ENCODE results near the gene HPS5. TPM values are rescaled to one million over a fixed set of nuclear protein-coding genes. Genes with fewer than 3 reads are reported as not detected.
"Not testable (repeated sequence)": the region's sequence is repeated elsewhere in the genome, so short reads cannot be mapped to it uniquely, and the experiment has no call there.

Gene HPS5
- total RNA-seq, 1 donor from 2014 or later: 64.7 TPM

GRCh38 chr11:18247191-18247581 is 74.8 kb downstream of the HPS5 start:
- H3K4me1 ChIP-seq (ENCODE audit: control insufficient read depth in 3 of 3, insufficient read depth in 3 of 3, low read length in 3 of 3); H3K27me3 ChIP-seq (ENCODE audit: control insufficient read depth in 3 of 3, insufficient read depth in 3 of 3, low read length in 3 of 3); H3K27ac ChIP-seq (ENCODE audit: low read depth, low read length); H3K4me3 ChIP-seq (ENCODE audit: low read length in 3 of 3); H3K36me3 ChIP-seq (ENCODE audit: control insufficient read depth in 3 of 3, insufficient read depth in 3 of 3, low read length in 3 of 3); H3K9me3 ChIP-seq (ENCODE audit: control insufficient read depth in 3 of 3, low read length in 3 of 3); H3K9ac ChIP-seq (ENCODE audit: low read depth in 1 of 3, low read length in 3 of 3): not testable (repeated sequence)

- H3K9ac ChIP-seq (ENCODE audit: low read depth in 1 of 3, low read length in 3 of 3); H3K36me3 ChIP-seq (ENCODE audit: control insufficient read depth in 3 of 3, insufficient read depth in 3 of 3, low read length in 3 of 3); H3K4me3 ChIP-seq (ENCODE audit: low read length in 3 of 3); H3K27me3 ChIP-seq (ENCODE audit: control insufficient read depth in 3 of 3, insufficient read depth in 3 of 3, low read length in 3 of 3); H3K4me1 ChIP-seq (ENCODE audit: control insufficient read depth in 3 of 3, insufficient read depth in 3 of 3, low read length in 3 of 3); H3K27ac ChIP-seq (ENCODE audit: low read depth, low read length); H3K9me3 ChIP-seq (ENCODE audit: control insufficient read depth in 3 of 3, low read length in 3 of 3): not testable (repeated sequence)
These were observed 75.4 kb downstream of the HPS5 start for GRCh38 chr11:18246379-18247190.

GRCh38 chr11:18245396-18245795 is 76.5 kb downstream of the HPS5 start:
- H3K9me3 ChIP-seq (ENCODE audit: control insufficient read depth in 3 of 3, low read length in 3 of 3): no peaks in the 10 kb centered on the region
- no peak overlapping the region for H3K9ac ChIP-seq (ENCODE audit: low read depth in 1 of 3, low read length in 3 of 3)
- peaks cover 2 to 5% (median 4%) of the 10 kb centered on the region in 3 donors for H3K4me1 ChIP-seq (ENCODE audit: control insufficient read depth in 3 of 3, insufficient read depth in 3 of 3, low read length in 3 of 3)
- peaks cover 0 to 2% (median 0%) of the 10 kb centered on the region in 3 donors for H3K27me3 ChIP-seq (ENCODE audit: control insufficient read depth in 3 of 3, insufficient read depth in 3 of 3, low read length in 3 of 3)
- no peak overlapping the region for H3K4me3 ChIP-seq (ENCODE audit: low read length in 3 of 3)
- no peaks in the 10 kb centered on the region for H3K36me3 ChIP-seq (ENCODE audit: control insufficient read depth in 3 of 3, insufficient read depth in 3 of 3, low read length in 3 of 3)
- H3K27ac ChIP-seq (ENCODE audit: low read depth, low read length): no peak overlapping the region

GRCh38 chr11:18243783-18244362 is 78.1 kb downstream of the HPS5 start:
- Histone ChIP-seq H3K27me3 (ENCODE audit: control insufficient read depth in 3 of 3, insufficient read depth in 3 of 3, low read length in 3 of 3) (peaks cover 0 to 4% (median 0%) of the 10 kb centered on the region in 3 donors), H3K9ac (ENCODE audit: low read depth in 1 of 3, low read length in 3 of 3) (no peak overlapping the region), H3K27ac (ENCODE audit: low read depth, low read length) (no peak overlapping the region), H3K36me3 (ENCODE audit: control insufficient read depth in 3 of 3, insufficient read depth in 3 of 3, low read length in 3 of 3) (no peaks in the 10 kb centered on the region), H3K4me3 (ENCODE audit: low read length in 3 of 3) (no peak overlapping the region), H3K9me3 (ENCODE audit: control insufficient read depth in 3 of 3, low read length in 3 of 3) (no peaks in the 10 kb centered on the region), H3K4me1 (ENCODE audit: control insufficient read depth in 3 of 3, insufficient read depth in 3 of 3, low read length in 3 of 3) (peaks cover 2 to 5% (median 4%) of the 10 kb centered on the region in 3 donors)

- H3K36me3 ChIP-seq (ENCODE audit: control insufficient read depth in 3 of 3, insufficient read depth in 3 of 3, low read length in 3 of 3): no peaks in the 10 kb centered on the region
- no peak overlapping the region for H3K4me3 ChIP-seq (ENCODE audit: low read length in 3 of 3)
- peaks cover 0 to 4% (median 0%) of the 10 kb centered on the region in 3 donors for H3K27me3 ChIP-seq (ENCODE audit: control insufficient read depth in 3 of 3, insufficient read depth in 3 of 3, low read length in 3 of 3)
- H3K27ac ChIP-seq (ENCODE audit: low read depth, low read length): no peak overlapping the region
- H3K4me1 ChIP-seq (ENCODE audit: control insufficient read depth in 3 of 3, insufficient read depth in 3 of 3, low read length in 3 of 3): no peaks in the 10 kb centered on the region
- no peak overlapping the region for H3K9ac ChIP-seq (ENCODE audit: low read depth in 1 of 3, low read length in 3 of 3)
- H3K9me3 ChIP-seq (ENCODE audit: control insufficient read depth in 3 of 3, low read length in 3 of 3): no peaks in the 10 kb centered on the region
These were observed 82.3 kb downstream of the HPS5 start for GRCh38 chr11:18239655-18240054.

GRCh38 chr11:18236664-18237356 is 85.1 kb downstream of the HPS5 start, which contains the start of gene SAA4:
Gene SAA4 (minus strand): TSS chr11:18236802. CDS start chr11:18235926, 876 bp downstream.
- Histone ChIP-seq H3K27ac (ENCODE audit: low read depth, low read length) (no peak within 1 kb of the TSS), H3K9ac (ENCODE audit: low read depth in 1 of 3, low read length in 3 of 3) (no peak within 1 kb of the TSS), H3K9me3 (ENCODE audit: control insufficient read depth in 3 of 3, low read length in 3 of 3) (no peaks in the 10 kb centered on the region)

GRCh38 chr11:18235394-18236334 is 86.3 kb downstream of the HPS5 start:
- H3K27me3 ChIP-seq (ENCODE audit: control insufficient read depth in 3 of 3, insufficient read depth in 3 of 3, low read length in 3 of 3): peaks cover 0 to 2% (median 0%) of the 10 kb centered on the region in 3 donors
- H3K36me3 ChIP-seq (ENCODE audit: control insufficient read depth in 3 of 3, insufficient read depth in 3 of 3, low read length in 3 of 3): no peaks in the 10 kb centered on the region
- H3K4me3 ChIP-seq (ENCODE audit: low read length in 3 of 3): no peak overlapping the region
- no peak overlapping the region for H3K9ac ChIP-seq (ENCODE audit: low read depth in 1 of 3, low read length in 3 of 3)
- no peaks in the 10 kb centered on the region for H3K4me1 ChIP-seq (ENCODE audit: control insufficient read depth in 3 of 3, insufficient read depth in 3 of 3, low read length in 3 of 3)
- no peaks in the 10 kb centered on the region for H3K9me3 ChIP-seq (ENCODE audit: control insufficient read depth in 3 of 3, low read length in 3 of 3)
- H3K27ac ChIP-seq (ENCODE audit: low read depth, low read length): no peak overlapping the region

More at GRCh38 chr11:18236664-18237356, 85.1 kb downstream of the HPS5 start, which contains the start of gene SAA4:
- Histone ChIP-seq H3K4me3 (ENCODE audit: low read length in 3 of 3) (no peak within 1 kb of the TSS), H3K27me3 (ENCODE audit: control insufficient read depth in 3 of 3, insufficient read depth in 3 of 3, low read length in 3 of 3) (peaks cover 0 to 2% (median 0%) of the 10 kb centered on the region in 3 donors), H3K36me3 (ENCODE audit: control insufficient read depth in 3 of 3, insufficient read depth in 3 of 3, low read length in 3 of 3) (no peaks in the 10 kb centered on the region), H3K4me1 (ENCODE audit: control insufficient read depth in 3 of 3, insufficient read depth in 3 of 3, low read length in 3 of 3) (no peaks in the 10 kb centered on the region)

GRCh38 chr11:18233912-18234311 is 88.0 kb downstream of the HPS5 start:
- Histone ChIP-seq H3K9me3 (ENCODE audit: control insufficient read depth in 3 of 3, low read length in 3 of 3) (no peaks in the 10 kb centered on the region), H3K36me3 (ENCODE audit: control insufficient read depth in 3 of 3, insufficient read depth in 3 of 3, low read length in 3 of 3) (no peaks in the 10 kb centered on the region), H3K27ac (ENCODE audit: low read depth, low read length) (no peak overlapping the region), H3K4me1 (ENCODE audit: control insufficient read depth in 3 of 3, insufficient read depth in 3 of 3, low read length in 3 of 3) (no peaks in the 10 kb centered on the region), H3K27me3 (ENCODE audit: control insufficient read depth in 3 of 3, insufficient read depth in 3 of 3, low read length in 3 of 3) (no peaks in the 10 kb centered on the region), H3K9ac (ENCODE audit: low read depth in 1 of 3, low read length in 3 of 3) (no peak overlapping the region), H3K4me3 (ENCODE audit: low read length in 3 of 3) (no peak overlapping the region)

- H3K9ac ChIP-seq (ENCODE audit: low read depth in 1 of 3, low read length in 3 of 3): no peak overlapping the region
- no peak overlapping the region for H3K27ac ChIP-seq (ENCODE audit: low read depth, low read length)
- H3K4me3 ChIP-seq (ENCODE audit: low read length in 3 of 3): no peak overlapping the region
- no peaks in the 10 kb centered on the region for H3K9me3 ChIP-seq (ENCODE audit: control insufficient read depth in 3 of 3, low read length in 3 of 3)
- no peaks in the 10 kb centered on the region for H3K4me1 ChIP-seq (ENCODE audit: control insufficient read depth in 3 of 3, insufficient read depth in 3 of 3, low read length in 3 of 3)
- no peaks in the 10 kb centered on the region for H3K36me3 ChIP-seq (ENCODE audit: control insufficient read depth in 3 of 3, insufficient read depth in 3 of 3, low read length in 3 of 3)
- H3K27me3 ChIP-seq (ENCODE audit: control insufficient read depth in 3 of 3, insufficient read depth in 3 of 3, low read length in 3 of 3): no peaks in the 10 kb centered on the region
These were observed 91.1 kb downstream of the HPS5 start for GRCh38 chr11:18230859-18231258.

All from skeletal muscle tissue (tissue), 4 donors.